Measurements from ENCODE around the gene GNAS-AS1. TPM values are rescaled to one million over a fixed set of nuclear protein-coding genes. Genes with fewer than 3 reads are reported as not detected.

GNAS-AS1 gene
- total RNA-seq, 1 donor from 2014 or later, result 0.25 TPM

DNA sequence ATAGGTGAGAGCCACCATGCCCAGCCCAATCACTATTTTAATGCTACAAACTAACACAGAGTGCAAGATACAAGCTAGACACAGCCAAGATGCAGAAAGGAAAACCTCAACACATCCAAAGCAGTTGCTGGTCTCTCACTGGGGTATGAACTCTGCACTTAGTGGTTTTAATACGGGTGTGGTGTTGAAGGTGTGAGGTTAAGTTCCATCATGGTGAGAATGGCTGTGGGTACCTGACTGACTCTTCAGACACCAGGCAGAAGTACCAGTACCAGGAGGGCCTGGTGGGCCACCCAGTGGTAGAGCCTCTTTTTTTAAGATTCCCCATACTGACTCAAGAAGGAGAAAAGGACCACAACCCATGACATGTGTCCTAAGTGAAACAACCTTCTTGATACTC, 13.0 kb downstream of the GNAS-AS1 start:
- Histone ChIP-seq H3K4me1 (peaks cover 10% of the 10 kb centered on the region), H3K4me3 (no peak overlapping the region), H3K27ac (replicated peaks) (no peak overlapping the region), H3K27me3 (ENCODE audit: low read depth) (peaks cover 95% of the 10 kb centered on the region), H3K9me3 (replicated peaks) (no peaks in the 10 kb centered on the region), H3K36me3 (no peaks in the 10 kb centered on the region)
- intact Hi-C loops (cut with micrococcal nuclease), result no loop called here
- TF ChIP-seq, protein P1, sequence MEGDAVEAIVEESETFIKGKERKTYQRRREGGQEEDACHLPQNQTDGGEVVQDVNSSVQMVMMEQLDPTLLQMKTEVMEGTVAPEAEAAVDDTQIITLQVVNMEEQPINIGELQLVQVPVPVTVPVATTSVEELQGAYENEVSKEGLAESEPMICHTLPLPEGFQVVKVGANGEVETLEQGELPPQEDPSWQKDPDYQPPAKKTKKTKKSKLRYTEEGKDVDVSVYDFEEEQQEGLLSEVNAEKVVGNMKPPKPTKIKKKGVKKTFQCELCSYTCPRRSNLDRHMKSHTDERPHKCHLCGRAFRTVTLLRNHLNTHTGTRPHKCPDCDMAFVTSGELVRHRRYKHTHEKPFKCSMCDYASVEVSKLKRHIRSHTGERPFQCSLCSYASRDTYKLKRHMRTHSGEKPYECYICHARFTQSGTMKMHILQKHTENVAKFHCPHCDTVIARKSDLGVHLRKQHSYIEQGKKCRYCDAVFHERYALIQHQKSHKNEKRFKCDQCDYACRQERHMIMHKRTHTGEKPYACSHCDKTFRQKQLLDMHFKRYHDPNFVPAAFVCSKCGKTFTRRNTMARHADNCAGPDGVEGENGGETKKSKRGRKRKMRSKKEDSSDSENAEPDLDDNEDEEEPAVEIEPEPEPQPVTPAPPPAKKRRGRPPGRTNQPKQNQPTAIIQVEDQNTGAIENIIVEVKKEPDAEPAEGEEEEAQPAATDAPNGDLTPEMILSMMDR (IDR thresholded peaks at IDR 0.05; ENCODE audit: borderline replicate concordance), result no peak
- no peak for DNase-seq

DNA sequence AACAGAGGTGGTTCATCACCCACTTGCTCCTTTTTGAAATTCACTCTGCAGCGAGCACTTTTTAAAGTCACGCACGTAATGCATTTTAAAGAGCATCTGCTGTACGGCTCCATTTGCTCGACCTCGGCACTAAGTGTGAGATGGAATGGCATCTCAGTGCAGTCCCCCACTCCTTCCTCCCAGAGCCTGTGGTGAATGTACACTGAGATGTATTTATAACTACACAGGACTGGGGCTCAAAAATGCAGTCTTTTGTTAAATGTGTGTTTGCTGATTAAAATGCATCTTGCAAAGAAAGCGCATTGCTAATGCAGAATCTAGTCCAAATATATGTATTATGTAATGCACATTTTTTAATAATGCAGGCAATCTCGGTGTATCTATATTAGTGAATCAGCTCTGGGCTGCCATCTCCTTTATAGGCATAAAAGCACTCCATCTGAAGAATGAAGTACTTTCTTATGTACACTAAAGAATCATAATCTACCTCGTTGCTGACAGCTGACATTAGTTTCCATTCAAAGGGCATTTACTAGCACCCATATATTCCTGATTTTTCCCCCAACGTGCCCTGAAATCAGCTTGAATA, 14.0 kb downstream of the GNAS-AS1 start:
- intact Hi-C loops (cut with micrococcal nuclease), result no loop called here
- Histone ChIP-seq H3K27ac (replicated peaks) (no peak overlapping the region), H3K9me3 (replicated peaks) (no peaks in the 10 kb centered on the region), H3K36me3 (no peaks in the 10 kb centered on the region), H3K27me3 (ENCODE audit: low read depth) (peaks cover 87% of the 10 kb centered on the region), H3K4me3 (no peak overlapping the region), H3K4me1 (peaks cover 10% of the 10 kb centered on the region)
- TF ChIP-seq, protein P1 (IDR thresholded peaks at IDR 0.05; ENCODE audit: borderline replicate concordance), result no peak
- no peak for DNase-seq

DNA sequence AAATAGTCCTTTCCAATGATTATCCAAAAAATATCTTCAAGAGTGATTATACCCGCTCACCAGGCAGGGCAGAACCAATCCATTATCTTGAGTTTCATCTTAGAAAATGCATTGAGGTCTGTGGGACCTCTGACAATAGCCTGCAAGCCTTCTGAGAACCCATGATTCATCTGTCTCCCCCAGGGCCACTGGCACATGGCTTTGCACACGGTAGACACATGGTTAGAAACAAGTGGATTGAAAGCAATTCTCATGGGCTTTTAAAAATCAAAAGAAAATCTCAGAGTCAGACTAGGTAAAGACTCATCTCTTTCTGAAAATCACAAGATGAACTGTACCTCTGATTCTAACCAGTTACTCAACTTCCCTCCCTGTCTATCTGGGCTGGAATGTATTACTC, 15.5 kb downstream of the GNAS-AS1 start:
- Histone ChIP-seq H3K36me3 (no peaks in the 10 kb centered on the region), H3K27me3 (ENCODE audit: low read depth) (peaks cover 82% of the 10 kb centered on the region), H3K27ac (replicated peaks) (no peak overlapping the region), H3K9me3 (replicated peaks) (no peaks in the 10 kb centered on the region), H3K4me1 (peaks cover 10% of the 10 kb centered on the region), H3K4me3 (no peak overlapping the region)
- no peak for DNase-seq
- intact Hi-C loops (cut with micrococcal nuclease), result no loop called here
- TF ChIP-seq, protein P1 (IDR thresholded peaks at IDR 0.05; ENCODE audit: borderline replicate concordance), result no peak

DNA sequence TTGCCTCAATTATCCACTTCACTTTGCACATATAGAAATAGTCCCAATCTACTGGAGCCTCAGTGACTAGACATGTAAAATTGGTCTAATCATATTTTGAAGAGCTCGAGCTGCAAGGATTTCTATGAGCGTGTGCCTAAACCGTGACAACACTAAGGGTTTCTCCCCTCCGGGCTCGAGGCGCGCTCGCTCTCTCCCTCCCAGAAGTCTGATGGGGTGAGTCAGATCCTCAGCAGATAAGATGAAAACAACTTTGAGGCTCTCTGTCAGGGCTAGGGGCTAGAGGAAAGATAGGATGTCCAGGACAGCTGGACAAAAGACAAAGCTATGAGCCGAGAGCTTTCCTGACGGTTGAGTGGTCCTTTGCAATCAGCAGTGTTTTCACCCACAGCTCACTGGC, 16.8 kb downstream of the GNAS-AS1 start:
- intact Hi-C loops (cut with micrococcal nuclease), result no loop called here
- H3K4me3 ChIP-seq, result no peak overlapping the region
- H3K9me3 ChIP-seq (replicated peaks), result no peaks in the 10 kb centered on the region
- no peaks in the 10 kb centered on the region for H3K36me3 ChIP-seq
- no peak overlapping the region for H3K27ac ChIP-seq (replicated peaks)
- H3K4me1 ChIP-seq, result peaks cover 4% of the 10 kb centered on the region
- peaks cover 69% of the 10 kb centered on the region for H3K27me3 ChIP-seq (ENCODE audit: low read depth)
- no peak for DNase-seq
- TF ChIP-seq, protein P1 (IDR thresholded peaks at IDR 0.05; ENCODE audit: borderline replicate concordance), result no peak

DNA sequence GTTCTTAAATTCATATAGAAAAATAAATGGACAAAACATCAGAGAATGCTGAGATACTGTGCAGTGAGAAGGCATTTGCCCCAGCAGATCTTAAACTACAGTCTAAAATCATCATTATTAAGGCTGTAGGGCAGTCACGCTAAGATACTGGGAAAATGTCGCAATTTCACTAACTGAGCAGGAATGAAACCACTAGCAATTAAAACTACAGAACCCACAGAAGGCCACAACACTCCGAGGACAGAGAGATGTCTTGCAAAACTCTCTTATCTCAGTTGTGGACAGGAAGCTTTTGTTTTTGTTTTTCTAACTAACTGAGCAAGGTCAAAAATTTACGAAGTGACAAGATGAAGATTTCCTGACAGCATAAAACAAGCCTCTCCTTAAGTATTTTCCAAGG, 18.2 kb downstream of the GNAS-AS1 start:
- intact Hi-C loops (cut with micrococcal nuclease), result no loop called here
- peaks cover 4% of the 10 kb centered on the region for H3K4me1 ChIP-seq
- DNase-seq, result no peak
- H3K9me3 ChIP-seq (replicated peaks), result no peaks in the 10 kb centered on the region
- no peak overlapping the region for H3K27ac ChIP-seq (replicated peaks)
- H3K36me3 ChIP-seq, result no peaks in the 10 kb centered on the region
- TF ChIP-seq, protein P1 (IDR thresholded peaks at IDR 0.05; ENCODE audit: borderline replicate concordance), result no peak
- no peak overlapping the region for H3K4me3 ChIP-seq
- H3K27me3 ChIP-seq (ENCODE audit: low read depth), result peaks cover 55% of the 10 kb centered on the region

Data from left ventricle myocardium inferior (tissue), 1 donor.